SJCRH30 (cell line): ENCODE measurements around the gene SLC25A47. TPM values are rescaled to one million over a fixed set of nuclear protein-coding genes. Genes with fewer than 3 reads are reported as not detected.
A peak's percentile ranks its signal among the peaks of the same experiment; 100 is the strongest.

Experiments
- DNase-seq, 2 experiments: peaks; one replicate each; pipeline ENCODE4 v3.0.0-alpha.2; 2015 to 2020
- H3K27ac ChIP-seq: fragments of 250-450 bp; sonication (Bioruptor Pico); 2 replicates; pipeline ENCODE4 v1.5.1; 2020; ENCODE audit warnings: mild to moderate bottlenecking, moderate library complexity
- H3K27me3 ChIP-seq: fragments of 250-450 bp; sonication (Bioruptor Pico); 2 replicates; pipeline ENCODE4 v1.5.1; 2020; ENCODE audit warnings: mild to moderate bottlenecking, moderate library complexity
- H3K36me3 ChIP-seq: fragments of 250-450 bp; sonication (Bioruptor Pico); 2 replicates; pipeline ENCODE4 v1.5.1; 2020; ENCODE audit warnings: mild to moderate bottlenecking, moderate library complexity
- H3K4me1 ChIP-seq: fragments of 250-450 bp; sonication (Bioruptor Pico); 2 replicates; pipeline ENCODE4 v1.5.1; 2020; ENCODE audit warnings: mild to moderate bottlenecking, moderate library complexity
- H3K4me3 ChIP-seq: fragments of 250-450 bp; sonication (Bioruptor Pico); 2 replicates; pipeline ENCODE4 v1.5.1; 2020; ENCODE audit warnings: mild to moderate bottlenecking, moderate library complexity
- H3K9me3 ChIP-seq: fragments of 250-450 bp; sonication (Bioruptor Pico); replicated peaks from 2 replicates; pipeline ENCODE4 v1.5.1; 2020; ENCODE audit warnings: mild to moderate bottlenecking, moderate library complexity
- total RNA-seq: library from RNA; depleted of rRNA; stranded (reverse); fragments of >200 nt; shearing (Covaris generic); gene quantifications from 2 replicates; pipeline ENCODE4 v1.2.3, GENCODE V29; 2014

The SLC25A47 gene
- total RNA-seq, 1 experiment from 2014 or later: not detected

GRCh38 chr14:100320157-100320856 lies 2.8 kb upstream of the SLC25A47 start:
- DNase-seq: no peak
- Histone ChIP-seq H3K9me3 (no peaks in the 10 kb centered on the region), H3K4me3 (no peak overlapping the region), H3K36me3 (no peaks in the 10 kb centered on the region), H3K4me1 (peaks cover 5% of the 10 kb centered on the region; the same call in 1 of the 2 replicates), H3K27me3 (no peaks in the 10 kb centered on the region), H3K27ac (no peak overlapping the region)

GRCh38 chr14:100321473-100322137 lies 1.5 kb upstream of the SLC25A47 start:
- no peaks in the 10 kb centered on the region for H3K27me3 ChIP-seq
- H3K36me3 ChIP-seq: no peaks in the 10 kb centered on the region
- peak; percentile 55 to 66 for DNase-seq
- H3K4me1 ChIP-seq: peaks cover 5% of the 10 kb centered on the region; the same call in 1 of the 2 replicates
- no peak overlapping the region for H3K4me3 ChIP-seq
- H3K27ac ChIP-seq: no peak overlapping the region
- no peaks in the 10 kb centered on the region for H3K9me3 ChIP-seq

- Histone ChIP-seq H3K36me3 (no peaks in the 10 kb centered on the region), H3K9me3 (no peaks in the 10 kb centered on the region), H3K4me1 (peaks cover 5% of the 10 kb centered on the region; the same call in 1 of the 2 replicates), H3K27ac (no peak overlapping the region), H3K27me3 (no peaks in the 10 kb centered on the region), H3K4me3 (no peak overlapping the region)
- no peak for DNase-seq
Measured at GRCh38 chr14:100322138-100322957, 791 bp upstream of the SLC25A47 start.

GRCh38 chr14:100323942-100324307 lies 786 bp downstream of the SLC25A47 start:
- H3K4me3 ChIP-seq: no peak overlapping the region
- no peaks in the 10 kb centered on the region for H3K27me3 ChIP-seq
- H3K27ac ChIP-seq: no peak overlapping the region
- no peaks in the 10 kb centered on the region for H3K36me3 ChIP-seq
- no peak for DNase-seq
- peaks cover 5% of the 10 kb centered on the region; the same call in 1 of the 2 replicates for H3K4me1 ChIP-seq
- no peaks in the 10 kb centered on the region for H3K9me3 ChIP-seq

GRCh38 chr14:100325231-100325632 lies 2.1 kb downstream of the SLC25A47 start:
- Histone ChIP-seq H3K27ac (no peak overlapping the region), H3K4me3 (no peak overlapping the region), H3K9me3 (no peaks in the 10 kb centered on the region), H3K4me1 (peaks cover 5% of the 10 kb centered on the region; the same call in 1 of the 2 replicates), H3K36me3 (no peaks in the 10 kb centered on the region), H3K27me3 (no peaks in the 10 kb centered on the region)
- DNase-seq: no peak

- Histone ChIP-seq H3K36me3 (no peaks in the 10 kb centered on the region), H3K4me3 (no peak overlapping the region), H3K27me3 (no peaks in the 10 kb centered on the region), H3K27ac (no peak overlapping the region), H3K9me3 (no peaks in the 10 kb centered on the region), H3K4me1 (peaks cover 8% of the 10 kb centered on the region; the same call in 1 of the 2 replicates)
- DNase-seq: no peak
Measured at GRCh38 chr14:100325958-100326357, 2.8 kb downstream of the SLC25A47 start.

GRCh38 chr14:100327128-100327527 lies 4.0 kb downstream of the SLC25A47 start:
- no peaks in the 10 kb centered on the region for H3K27me3 ChIP-seq
- H3K4me3 ChIP-seq: no peak overlapping the region
- no peak for DNase-seq
- peaks cover 11% of the 10 kb centered on the region for H3K4me1 ChIP-seq
- H3K27ac ChIP-seq: no peak overlapping the region
- H3K9me3 ChIP-seq: no peaks in the 10 kb centered on the region
- H3K36me3 ChIP-seq: no peaks in the 10 kb centered on the region

- H3K36me3 ChIP-seq: no peaks in the 10 kb centered on the region
- no peaks in the 10 kb centered on the region for H3K27me3 ChIP-seq
- peaks cover 24% of the 10 kb centered on the region for H3K4me1 ChIP-seq
- DNase-seq: no peak
- no peaks in the 10 kb centered on the region for H3K9me3 ChIP-seq
- no peak overlapping the region for H3K27ac ChIP-seq
- H3K4me3 ChIP-seq: no peak overlapping the region
Measured at GRCh38 chr14:100328495-100329163, 5.5 kb downstream of the SLC25A47 start.

- Histone ChIP-seq H3K4me3 (no peak overlapping the region), H3K27ac (no peak overlapping the region), H3K4me1 (peaks cover 24% of the 10 kb centered on the region), H3K9me3 (no peaks in the 10 kb centered on the region), H3K27me3 (no peaks in the 10 kb centered on the region), H3K36me3 (peaks cover 3% of the 10 kb centered on the region)
- no peak for DNase-seq
Measured at GRCh38 chr14:100329233-100330006, 6.3 kb downstream of the SLC25A47 start.

GRCh38 chr14:100330007-100330344 lies 6.8 kb downstream of the SLC25A47 start:
- H3K4me3 ChIP-seq: no peak overlapping the region
- H3K36me3 ChIP-seq: peaks cover 7% of the 10 kb centered on the region
- H3K27ac ChIP-seq: no peak overlapping the region
- no peak for DNase-seq
- H3K4me1 ChIP-seq: peaks cover 24% of the 10 kb centered on the region
- H3K27me3 ChIP-seq: no peaks in the 10 kb centered on the region
- no peaks in the 10 kb centered on the region for H3K9me3 ChIP-seq

- no peaks in the 10 kb centered on the region for H3K9me3 ChIP-seq
- peaks cover 7% of the 10 kb centered on the region for H3K36me3 ChIP-seq
- H3K4me1 ChIP-seq: peaks cover 24% of the 10 kb centered on the region
- no peaks in the 10 kb centered on the region for H3K27me3 ChIP-seq
- DNase-seq: peak in 1 of 2 experiments; percentile 39
- H3K4me3 ChIP-seq: no peak overlapping the region
- no peak overlapping the region for H3K27ac ChIP-seq
Measured at GRCh38 chr14:100330388-100330931, 7.3 kb downstream of the SLC25A47 start.

- peak overlapping the region; percentile 70 for H3K27ac ChIP-seq
- no peak for DNase-seq
- H3K27me3 ChIP-seq: no peaks in the 10 kb centered on the region
- no peak overlapping the region for H3K4me3 ChIP-seq
- H3K4me1 ChIP-seq: peaks cover 24% of the 10 kb centered on the region
- peaks cover 17% of the 10 kb centered on the region for H3K36me3 ChIP-seq
- H3K9me3 ChIP-seq: no peaks in the 10 kb centered on the region
Measured at GRCh38 chr14:100332071-100332639, 9.0 kb downstream of the SLC25A47 start.

GRCh38 chr14:100332797-100333196 lies 9.7 kb downstream of the SLC25A47 start:
- Histone ChIP-seq H3K4me1 (peaks cover 24% of the 10 kb centered on the region), H3K27ac (peak overlapping the region; percentile 70), H3K36me3 (peaks cover 19% of the 10 kb centered on the region), H3K27me3 (no peaks in the 10 kb centered on the region), H3K4me3 (no peak overlapping the region), H3K9me3 (no peaks in the 10 kb centered on the region)
- DNase-seq: peak; percentile 65 to 84
